Peyer's patch (tissue), 4 donors: ENCODE results near the gene MDM2. TPM values are rescaled to one million over a fixed set of nuclear protein-coding genes. Genes with fewer than 3 reads are reported as not detected.

Source experiments
- DNase-seq, 3 donors: peaks; one replicate each; pipeline ENCODE4 v3.0.0-alpha.2; 2017 to 2019
- H3K27ac ChIP-seq, 4 donors: fragments of 200-600 bp; sonication (generic); one replicate each; pipeline ENCODE4 v1.5.1; 2016 to 2019
- H3K27me3 ChIP-seq, 2 donors: fragments of 200-600 bp; sonication (generic); one replicate each; pipeline ENCODE4 v1.5.1; 2019
- H3K36me3 ChIP-seq, 3 donors: fragments of 200-600 bp; sonication (generic); one replicate each; pipeline ENCODE4 v1.5.1; 2016 to 2019
- H3K4me1 ChIP-seq, 4 donors: fragments of 200-600 bp; sonication (generic); one replicate each; pipeline ENCODE4 v1.5.1; 2016 to 2019
- H3K4me3 ChIP-seq, 4 donors: fragments of 200-600 bp; sonication (generic); 1 replicate in 3 of 4; 2 replicates in 1 of 4; pipeline ENCODE4 v1.5.1; 2016 to 2019; ENCODE audit warnings: mild to moderate bottlenecking in 1 of 4
- H3K9me3 ChIP-seq, 4 donors: fragments of 200-600 bp; sonication (generic); one replicate each; pipeline ENCODE4 v1.5.1; 2016 to 2019; ENCODE audit warnings: mild to moderate bottlenecking in 1 of 4
- POLR2A ChIP-seq, 2 donors: fragments of 450-650 bp; IDR thresholded peaks; one replicate each; pipeline ENCODE4 v1.5.1; 2017; ENCODE audit warnings: antibody characterized with exemption in 2 of 2, mild to moderate bottlenecking in 2 of 2, moderate library complexity in 2 of 2
- total RNA-seq, 4 donors: library from RNA; depleted of rRNA; stranded (reverse); fragments of >200 nt; gene quantifications; one replicate each; pipeline ENCODE4 v1.1.0, GENCODE V29; 2016
- TF ChIP-seq, protein P1 (sequence below), 6 experiments: fragments of 450-650 bp in 4 of 6; fragments of 200-600 bp in 2 of 6; sonication (generic) in 1 of 6; IDR thresholded peaks; one replicate each; pipeline ENCODE4 v1.5.1; 2017 to 2019; ENCODE audit warnings: antibody characterized with exemption in 6 of 6, mild to moderate bottlenecking in 3 of 6, moderate library complexity in 1 of 6

MDM2 gene
- total RNA-seq, 4 donors from 2014 or later = 64.7 to 126 (median 95.3) TPM

DNA sequence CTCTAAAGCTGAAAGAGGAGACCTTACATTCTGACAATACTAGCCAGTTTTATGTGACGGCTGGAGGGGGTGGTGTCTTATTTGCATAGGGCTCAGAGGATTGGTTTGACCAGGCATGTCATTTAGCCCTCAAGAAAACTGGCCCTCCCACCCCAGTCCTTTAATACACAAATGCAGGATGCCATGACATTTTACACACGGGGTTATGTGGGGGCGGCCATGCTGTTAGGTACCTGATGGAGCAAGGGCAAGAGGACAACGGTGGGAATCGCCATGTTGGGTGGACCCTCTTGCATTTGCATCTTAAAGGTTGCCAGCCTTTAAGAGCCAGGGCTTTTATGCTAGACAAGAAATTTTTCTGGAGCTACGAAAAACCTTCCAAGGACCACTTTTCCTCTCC, 23.3 kb downstream of the MDM2 start:
- Histone ChIP-seq H3K4me3 (no peak overlapping the region), H3K27me3 (no peaks in the 10 kb centered on the region), H3K36me3 (peaks cover 0 to 77% (median 0%) of the 10 kb centered on the region in 3 donors), H3K27ac (no peak overlapping the region), H3K9me3 (no peaks in the 10 kb centered on the region), H3K4me1 (no peaks in the 10 kb centered on the region)
- TF ChIP-seq, protein P1, sequence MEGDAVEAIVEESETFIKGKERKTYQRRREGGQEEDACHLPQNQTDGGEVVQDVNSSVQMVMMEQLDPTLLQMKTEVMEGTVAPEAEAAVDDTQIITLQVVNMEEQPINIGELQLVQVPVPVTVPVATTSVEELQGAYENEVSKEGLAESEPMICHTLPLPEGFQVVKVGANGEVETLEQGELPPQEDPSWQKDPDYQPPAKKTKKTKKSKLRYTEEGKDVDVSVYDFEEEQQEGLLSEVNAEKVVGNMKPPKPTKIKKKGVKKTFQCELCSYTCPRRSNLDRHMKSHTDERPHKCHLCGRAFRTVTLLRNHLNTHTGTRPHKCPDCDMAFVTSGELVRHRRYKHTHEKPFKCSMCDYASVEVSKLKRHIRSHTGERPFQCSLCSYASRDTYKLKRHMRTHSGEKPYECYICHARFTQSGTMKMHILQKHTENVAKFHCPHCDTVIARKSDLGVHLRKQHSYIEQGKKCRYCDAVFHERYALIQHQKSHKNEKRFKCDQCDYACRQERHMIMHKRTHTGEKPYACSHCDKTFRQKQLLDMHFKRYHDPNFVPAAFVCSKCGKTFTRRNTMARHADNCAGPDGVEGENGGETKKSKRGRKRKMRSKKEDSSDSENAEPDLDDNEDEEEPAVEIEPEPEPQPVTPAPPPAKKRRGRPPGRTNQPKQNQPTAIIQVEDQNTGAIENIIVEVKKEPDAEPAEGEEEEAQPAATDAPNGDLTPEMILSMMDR (IDR thresholded peaks at IDR 0.05) = no peak
- no peak for TF ChIP-seq POLR2A (IDR thresholded peaks at IDR 0.05)
- DNase-seq = no peak

DNA sequence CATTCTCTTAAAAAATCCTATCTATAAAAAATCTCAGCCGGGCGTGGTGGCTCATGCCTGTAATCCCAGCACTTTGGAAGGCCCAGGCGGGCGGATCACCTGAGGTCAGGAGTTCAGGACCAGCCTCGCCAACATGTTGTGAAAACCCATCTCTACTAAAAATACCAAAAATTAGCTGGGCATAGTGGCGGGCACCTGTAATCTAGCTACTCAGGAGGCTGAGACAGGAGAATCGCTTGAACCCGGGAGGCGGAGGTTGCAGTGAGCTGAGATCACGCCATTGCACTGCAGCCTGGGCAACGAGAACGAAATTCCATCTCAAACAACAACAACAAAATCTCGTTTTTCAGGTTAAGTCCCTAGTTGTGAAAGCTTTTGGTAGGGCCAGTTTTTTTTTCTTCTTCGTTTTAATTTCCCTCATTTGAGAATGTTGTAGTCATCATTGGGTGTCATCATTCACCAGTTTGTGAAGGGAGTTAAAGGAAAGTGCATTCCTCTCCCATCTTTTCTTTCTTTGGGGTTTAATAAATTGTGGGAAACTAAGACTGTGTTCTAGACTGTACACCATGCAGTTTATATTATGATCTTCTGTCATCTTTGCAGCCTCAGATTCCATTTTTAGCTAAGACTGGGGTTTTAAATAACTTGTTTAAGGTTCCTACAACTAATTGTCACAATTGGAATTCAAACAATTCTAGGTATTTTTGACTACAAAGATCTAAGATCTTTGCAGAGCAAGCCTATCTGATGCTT, 23.9 kb downstream of the MDM2 start:
- H3K27ac ChIP-seq = no peak overlapping the region
- H3K4me1 ChIP-seq = no peaks in the 10 kb centered on the region
- DNase-seq = no peak
- no peak overlapping the region for H3K4me3 ChIP-seq
- no peaks in the 10 kb centered on the region for H3K9me3 ChIP-seq
- H3K27me3 ChIP-seq = no peaks in the 10 kb centered on the region
- no peak for TF ChIP-seq POLR2A (IDR thresholded peaks at IDR 0.05)
- TF ChIP-seq, protein P1 (IDR thresholded peaks at IDR 0.05) = no peak
- H3K36me3 ChIP-seq = peaks cover 0 to 74% (median 0%) of the 10 kb centered on the region in 3 donors

DNA sequence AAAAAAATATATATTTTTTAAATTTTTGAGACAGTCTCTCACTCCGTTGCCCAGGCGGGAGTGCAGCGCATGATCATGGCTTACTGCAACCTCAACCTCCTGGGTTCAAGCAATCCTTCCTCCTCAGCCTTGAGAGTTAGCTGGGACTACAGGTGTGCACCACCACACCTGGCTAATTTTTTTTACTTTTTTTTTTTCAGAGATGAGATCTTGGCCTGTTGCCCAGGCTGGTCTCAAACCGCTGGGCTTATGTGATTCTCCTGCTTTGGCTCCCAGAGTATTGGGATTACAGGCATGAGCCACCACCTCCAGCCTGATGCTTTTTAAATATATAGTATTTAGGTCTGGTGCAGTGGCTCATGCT, 24.5 kb downstream of the MDM2 start:
- TF ChIP-seq, protein P1 (IDR thresholded peaks at IDR 0.05) = no peak
- no peak for TF ChIP-seq POLR2A (IDR thresholded peaks at IDR 0.05)
- H3K36me3 ChIP-seq = peaks cover 0 to 75% (median 0%) of the 10 kb centered on the region in 3 donors

DNA sequence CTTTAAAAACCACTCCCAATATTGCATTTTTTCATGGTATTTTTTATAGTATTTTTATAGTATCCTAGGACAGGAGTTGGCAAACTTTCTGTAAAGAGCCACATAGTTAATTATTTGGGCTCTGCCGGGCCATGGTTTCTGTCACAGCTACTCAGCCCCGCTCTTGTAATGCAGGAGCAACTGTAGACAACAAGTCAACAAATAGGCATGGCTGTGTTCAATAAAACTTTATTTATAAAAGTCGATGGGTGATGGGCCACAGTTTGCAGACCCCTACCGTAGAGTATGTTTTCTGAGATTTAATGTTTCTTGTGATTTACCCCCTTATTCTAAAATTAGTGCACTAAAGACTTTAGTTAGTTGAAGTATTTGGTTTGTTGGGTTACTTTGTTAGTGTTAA, 25.5 kb downstream of the MDM2 start:
- no peaks in the 10 kb centered on the region for H3K27me3 ChIP-seq
- no peak overlapping the region for H3K4me3 ChIP-seq
- TF ChIP-seq, protein P1 (IDR thresholded peaks at IDR 0.05) = no peak
- no peak for TF ChIP-seq POLR2A (IDR thresholded peaks at IDR 0.05)
- H3K27ac ChIP-seq = no peak overlapping the region
- no peak for DNase-seq
- H3K4me1 ChIP-seq = no peaks in the 10 kb centered on the region
- H3K36me3 ChIP-seq = peaks cover 0 to 75% (median 0%) of the 10 kb centered on the region in 3 donors
- no peaks in the 10 kb centered on the region for H3K9me3 ChIP-seq

More for the DNA sequence above, 24.5 kb downstream of the MDM2 start:
- DNase-seq = no peak
- H3K4me3 ChIP-seq = no peak overlapping the region
- H3K4me1 ChIP-seq = no peaks in the 10 kb centered on the region
- no peaks in the 10 kb centered on the region for H3K27me3 ChIP-seq
- no peaks in the 10 kb centered on the region for H3K9me3 ChIP-seq
- H3K27ac ChIP-seq = no peak overlapping the region

DNA sequence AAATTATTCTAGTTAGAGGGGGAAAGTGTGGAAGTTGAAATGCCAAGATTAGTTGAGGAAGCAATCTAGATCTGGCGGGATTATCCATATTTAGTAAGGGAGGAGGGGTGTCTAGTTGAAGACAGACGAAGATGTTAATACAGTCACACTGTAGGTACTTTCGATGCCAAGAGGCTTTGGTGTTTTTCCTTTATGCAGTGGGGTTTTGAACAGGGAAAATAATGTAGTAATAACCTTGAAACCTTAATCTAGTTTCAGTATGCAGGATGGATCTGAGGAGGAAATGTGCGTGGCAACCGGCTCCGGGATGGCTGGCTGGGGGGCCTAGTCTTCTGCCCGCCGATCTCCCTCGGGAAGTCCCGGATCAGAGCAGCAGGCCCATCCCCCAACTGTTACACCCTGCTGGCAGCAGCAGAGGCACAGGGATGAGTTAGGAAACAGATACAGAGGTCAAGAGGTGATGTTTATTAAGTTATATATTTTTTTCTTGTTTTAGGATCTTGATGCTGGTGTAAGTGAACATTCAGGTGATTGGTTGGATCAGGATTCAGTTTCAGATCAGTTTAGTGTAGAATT, 27.4 kb downstream of the MDM2 start:
- H3K4me1 ChIP-seq = no peaks in the 10 kb centered on the region
- H3K27ac ChIP-seq = no peak overlapping the region
- no peak for TF ChIP-seq POLR2A (IDR thresholded peaks at IDR 0.05)
- TF ChIP-seq, protein P1 (IDR thresholded peaks at IDR 0.05) = no peak
- H3K27me3 ChIP-seq = no peaks in the 10 kb centered on the region
- DNase-seq = no peak
- no peaks in the 10 kb centered on the region for H3K9me3 ChIP-seq
- peaks cover 0 to 80% (median 0%) of the 10 kb centered on the region in 3 donors for H3K36me3 ChIP-seq
- no peak overlapping the region for H3K4me3 ChIP-seq
